ENCODE data around the gene FTCD.
"Not testable (repeated sequence)": the region's sequence is repeated elsewhere in the genome, so short reads cannot be mapped to it uniquely, and the experiment has no call there.

FTCD gene

DNA sequence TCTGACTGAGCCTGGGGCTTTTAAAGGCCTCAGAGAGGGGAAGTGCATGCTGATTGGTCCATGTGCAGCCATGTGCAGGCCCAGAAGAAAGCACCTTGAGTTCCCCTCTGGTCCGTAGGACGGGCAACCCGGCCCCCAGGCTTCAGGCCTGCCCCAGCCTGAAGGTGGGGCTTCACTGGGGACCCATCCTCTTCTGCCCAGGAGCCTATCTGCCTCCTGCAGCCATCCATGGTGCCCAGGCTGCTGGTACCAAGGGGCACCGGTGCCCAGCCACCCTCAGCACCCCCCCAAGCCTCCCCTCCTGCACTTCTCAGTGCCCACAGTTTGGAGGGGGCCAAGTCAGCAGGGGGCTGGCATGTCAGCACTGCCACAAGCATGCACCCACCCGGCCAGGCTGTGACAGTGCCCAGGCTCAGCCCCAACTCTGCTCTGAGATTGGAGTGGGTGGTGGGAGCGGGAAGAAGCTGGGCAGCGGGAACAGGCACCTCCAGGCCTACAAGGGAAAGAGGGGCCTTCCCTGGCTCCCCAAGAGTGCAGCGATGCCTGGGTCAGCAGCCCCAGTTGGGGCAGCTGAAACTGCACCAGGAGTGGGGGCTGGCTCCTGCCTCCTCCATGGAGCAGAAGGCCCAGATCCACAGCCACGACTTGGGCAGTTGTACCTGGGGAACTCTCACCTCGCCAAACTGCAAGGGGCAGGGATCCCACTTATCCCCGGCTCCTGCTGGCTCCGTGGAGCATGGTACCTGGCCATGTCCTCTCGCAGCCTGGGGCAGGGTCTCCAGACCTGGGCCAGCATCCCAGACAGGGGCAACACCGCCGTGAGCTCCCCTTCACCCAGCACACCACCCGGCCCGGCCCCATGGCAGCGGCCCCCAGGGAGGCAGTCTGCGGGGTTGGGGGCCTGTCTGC is 45.8 kb downstream of the FTCD start:
- no peak for DNase-seq

DNA sequence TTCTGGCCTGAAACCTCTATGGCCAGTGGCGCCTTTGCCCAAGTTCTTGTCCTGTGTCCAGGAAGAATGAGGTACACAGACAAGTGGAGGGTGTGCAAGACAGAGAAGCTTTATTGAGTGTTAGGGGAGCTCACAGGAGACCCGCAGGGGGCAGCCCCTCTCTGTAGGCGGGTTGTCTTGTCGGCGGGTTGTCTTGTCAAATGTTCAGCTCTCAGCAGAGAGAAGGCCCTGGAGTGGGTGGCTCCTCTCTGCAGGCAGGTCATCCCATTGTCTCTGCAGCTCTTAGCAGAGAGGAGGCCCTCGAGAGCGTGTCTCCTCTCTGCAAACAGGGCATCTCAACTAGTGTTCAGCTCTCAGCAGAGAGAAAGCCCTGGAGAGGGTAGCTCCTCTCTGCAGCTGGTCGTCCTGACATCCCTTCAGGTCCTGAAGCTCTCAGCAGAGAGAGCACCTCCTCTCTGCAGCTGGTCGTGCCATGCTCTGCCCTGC is 46.5 kb downstream of the FTCD start:
- DNase-seq, result no peak

DNA sequence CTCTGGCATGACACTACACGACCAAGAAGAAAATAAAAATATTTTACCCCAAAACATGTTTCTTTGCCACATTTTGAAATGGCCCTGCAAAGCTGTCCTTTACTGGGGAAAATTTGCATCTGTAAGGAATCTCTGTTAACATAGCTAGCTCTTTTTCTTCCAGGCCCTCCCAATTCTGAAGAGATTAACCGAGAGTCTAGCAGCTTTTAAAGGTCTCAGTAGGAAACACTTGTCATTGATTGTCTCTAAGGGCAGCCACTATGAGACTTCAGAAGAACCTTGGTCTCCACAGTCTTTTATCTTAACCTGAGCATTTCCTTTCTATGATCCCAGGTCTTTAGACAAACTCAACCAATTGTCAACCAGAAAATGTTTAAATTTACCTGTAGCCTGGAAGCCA is 48.0 kb downstream of the FTCD start:
- not testable (repeated sequence) for DNase-seq

GRCh38 chr21:46104104-46104503 is 51.3 kb downstream of the FTCD start:
- DNase-seq, result no peak

GRCh38 chr21:46100906-46101305 is 54.5 kb downstream of the FTCD start:
- DNase-seq, result no peak

- peak; percentile 86 for DNase-seq
These were observed 55.0 kb downstream of the FTCD start for GRCh38 chr21:46100426-46100825.

DNA sequence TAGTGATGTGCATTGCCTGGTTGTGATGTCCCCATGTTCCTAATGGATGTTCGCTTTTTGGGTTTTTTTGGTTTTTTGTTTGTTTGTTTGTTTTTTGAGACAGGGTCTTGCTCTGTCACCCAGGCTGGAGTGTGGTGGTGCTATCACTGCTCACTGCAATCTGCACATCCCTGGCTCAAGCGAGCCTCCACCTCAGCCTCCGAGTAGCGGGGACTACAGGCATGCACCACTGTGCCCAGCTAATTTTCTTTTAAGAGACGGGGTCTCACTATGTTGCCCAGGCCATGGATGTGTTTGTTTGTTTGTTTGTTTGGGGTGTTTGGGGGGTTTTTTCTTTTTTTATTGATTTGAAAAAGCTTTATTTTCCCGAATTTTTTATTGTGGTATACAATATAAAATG is 55.4 kb downstream of the FTCD start:
- DNase-seq, result no peak

DNA sequence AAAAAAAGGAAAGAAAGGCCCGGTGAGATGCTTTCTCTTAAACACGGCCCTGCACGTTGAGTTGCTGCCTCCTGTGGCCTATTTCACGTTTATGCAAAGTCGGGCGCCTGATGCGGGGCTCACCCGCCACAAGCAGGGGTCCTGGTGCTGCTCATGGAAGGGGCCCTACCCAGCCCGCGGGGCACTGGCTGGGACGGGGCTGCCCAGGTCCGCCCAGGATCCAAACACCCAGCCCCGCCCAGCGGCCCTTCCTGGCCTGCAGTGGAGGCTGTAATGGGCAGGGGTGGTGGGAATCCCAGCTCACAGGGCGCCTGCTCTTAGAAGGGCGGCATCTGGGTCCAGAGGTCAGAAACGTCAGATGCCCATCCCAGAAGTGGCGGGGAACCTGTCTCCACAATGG is 55.9 kb downstream of the FTCD start:
- DNase-seq, result peak; percentile 49

GRCh38 chr21:46098303-46099141 is 56.9 kb downstream of the FTCD start:
- DNase-seq, result peak; percentile 59

DNA sequence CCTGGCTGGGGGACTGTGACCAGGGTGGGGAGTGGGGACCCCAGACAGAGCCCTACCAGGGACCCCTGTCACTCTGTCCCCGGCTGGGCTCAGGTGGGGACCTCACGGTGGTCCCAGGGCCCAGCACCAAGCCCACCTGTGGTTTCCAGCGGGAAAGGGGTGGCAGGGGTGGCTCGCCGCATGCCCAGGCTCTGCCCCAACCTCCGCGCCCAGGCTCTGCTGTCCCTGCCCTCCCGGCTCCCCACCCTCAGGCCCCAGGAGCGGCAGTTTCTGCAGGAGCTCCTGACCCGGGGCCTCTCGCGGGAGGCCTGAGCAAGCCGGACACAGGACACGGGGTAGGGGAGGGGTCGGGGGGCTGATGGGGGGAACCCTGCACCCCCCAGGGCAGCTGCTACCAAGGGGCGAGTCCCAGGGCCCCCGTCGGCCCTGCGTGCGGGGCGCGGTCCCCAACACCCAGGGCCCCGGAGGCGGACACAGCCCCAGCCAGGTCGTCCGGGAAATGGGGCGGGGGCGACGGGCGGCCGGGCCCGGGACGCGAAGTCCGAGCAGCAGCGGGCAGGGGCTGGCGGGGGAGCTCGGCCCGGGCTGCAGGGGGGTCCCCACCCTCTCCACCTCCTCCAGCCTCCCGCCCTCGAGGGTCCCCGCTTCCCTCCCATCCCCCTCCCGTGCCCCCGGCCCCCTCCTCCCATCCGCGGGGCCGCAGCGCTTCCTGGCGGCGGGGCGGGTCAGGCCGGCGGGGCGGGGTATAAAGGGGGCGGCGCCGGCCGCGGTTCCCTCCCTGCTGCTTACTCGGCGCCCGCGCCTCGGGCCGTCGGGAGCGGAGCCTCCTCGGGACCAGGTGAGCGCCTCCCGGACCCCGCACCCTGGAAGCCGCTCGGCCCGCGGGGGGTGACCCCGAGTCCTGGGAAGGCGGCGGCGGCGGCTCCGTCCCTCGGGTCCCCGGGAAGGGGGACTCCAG is 57.8 kb downstream of the FTCD start, which contains the start of gene COL6A2:
Gene COL6A2 (plus strand): TSS at position 777 of the 958 bp plus-strand sequence.
- DNase-seq, result peak; percentile 80

- DNase-seq, result no peak
These were observed 58.6 kb downstream of the FTCD start for GRCh38 chr21:46096596-46097335.

GRCh38 chr21:46095814-46096595 is 59.4 kb downstream of the FTCD start:
- no peak for DNase-seq

GRCh38 chr21:46095083-46095719 is 60.2 kb downstream of the FTCD start:
- no peak for DNase-seq

DNA sequence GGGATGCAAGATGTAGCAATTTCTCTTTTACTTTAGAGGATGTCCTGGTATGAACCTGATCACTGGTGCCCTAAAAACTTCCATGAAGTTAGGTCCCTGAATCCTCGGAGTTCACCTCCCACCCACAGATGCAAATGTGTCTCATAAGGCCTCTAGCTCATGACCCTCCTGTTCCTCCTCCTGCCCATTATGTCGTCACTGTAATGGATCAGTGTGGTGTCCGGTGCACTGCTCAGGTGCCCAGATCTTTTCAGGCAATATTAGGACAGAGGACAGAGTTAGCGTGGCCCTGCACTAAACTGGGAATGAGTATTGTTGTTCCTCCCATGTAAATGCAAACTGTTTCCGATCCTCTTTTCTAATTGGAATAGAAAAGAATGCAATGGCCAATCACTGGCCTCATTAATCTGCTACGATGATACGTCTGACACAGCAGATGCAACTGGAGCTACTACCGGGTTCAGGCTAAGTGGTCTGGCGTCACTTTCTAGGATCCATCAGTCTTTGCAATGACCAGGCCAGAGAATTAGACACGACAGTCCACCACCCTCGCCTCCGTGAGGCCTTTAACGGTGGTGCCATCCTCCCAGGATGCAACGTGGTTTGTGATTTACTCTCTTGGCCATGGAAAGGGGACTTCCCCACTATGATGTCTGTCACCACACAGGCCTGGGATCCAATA is 60.8 kb downstream of the FTCD start:
- no peak for DNase-seq

GRCh38 chr21:46093668-46094400 is 61.5 kb downstream of the FTCD start:
- DNase-seq, result no peak

DNA sequence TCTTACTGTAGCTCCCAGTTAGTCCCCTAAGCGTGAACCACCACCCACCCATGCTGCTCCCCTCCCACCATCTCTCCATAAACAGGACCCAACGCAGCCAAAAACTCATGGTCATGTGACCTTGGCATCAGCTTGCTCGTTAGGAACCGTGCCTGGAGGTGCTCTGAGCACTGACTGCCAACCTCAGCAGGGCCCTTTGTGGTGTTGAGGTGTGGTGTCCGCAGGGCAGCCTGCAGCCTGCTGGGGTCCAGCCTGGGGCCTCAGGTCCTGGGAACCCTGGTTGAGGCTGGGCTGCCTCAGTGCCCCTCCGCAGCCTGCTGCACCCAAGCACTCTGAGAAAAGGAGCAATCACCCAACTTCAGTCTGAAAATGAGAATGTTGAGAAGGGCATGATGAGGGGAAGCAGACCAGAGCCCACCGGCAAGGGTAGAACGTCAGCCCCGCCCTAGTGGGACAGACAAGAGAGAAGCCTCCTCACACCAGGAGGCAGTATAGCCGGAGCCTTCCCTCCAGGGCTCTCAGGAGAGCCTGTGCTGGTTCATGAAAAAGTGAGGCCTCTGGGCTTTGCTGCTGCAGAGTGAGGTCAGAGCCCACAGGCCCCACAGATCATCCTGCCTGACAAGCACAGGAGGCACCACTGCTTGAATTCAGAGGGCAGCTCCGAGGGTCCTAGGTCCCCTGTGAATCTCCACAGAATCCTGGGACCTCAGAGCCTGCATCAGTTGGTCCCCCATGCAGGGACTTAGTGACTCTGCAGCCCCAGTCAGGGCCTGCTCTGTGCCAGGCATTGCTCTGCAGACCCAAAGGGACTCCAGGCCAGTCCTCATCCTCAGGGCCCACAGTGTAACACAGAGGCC is 62.3 kb downstream of the FTCD start:
- peak; percentile 53 for DNase-seq

DNA sequence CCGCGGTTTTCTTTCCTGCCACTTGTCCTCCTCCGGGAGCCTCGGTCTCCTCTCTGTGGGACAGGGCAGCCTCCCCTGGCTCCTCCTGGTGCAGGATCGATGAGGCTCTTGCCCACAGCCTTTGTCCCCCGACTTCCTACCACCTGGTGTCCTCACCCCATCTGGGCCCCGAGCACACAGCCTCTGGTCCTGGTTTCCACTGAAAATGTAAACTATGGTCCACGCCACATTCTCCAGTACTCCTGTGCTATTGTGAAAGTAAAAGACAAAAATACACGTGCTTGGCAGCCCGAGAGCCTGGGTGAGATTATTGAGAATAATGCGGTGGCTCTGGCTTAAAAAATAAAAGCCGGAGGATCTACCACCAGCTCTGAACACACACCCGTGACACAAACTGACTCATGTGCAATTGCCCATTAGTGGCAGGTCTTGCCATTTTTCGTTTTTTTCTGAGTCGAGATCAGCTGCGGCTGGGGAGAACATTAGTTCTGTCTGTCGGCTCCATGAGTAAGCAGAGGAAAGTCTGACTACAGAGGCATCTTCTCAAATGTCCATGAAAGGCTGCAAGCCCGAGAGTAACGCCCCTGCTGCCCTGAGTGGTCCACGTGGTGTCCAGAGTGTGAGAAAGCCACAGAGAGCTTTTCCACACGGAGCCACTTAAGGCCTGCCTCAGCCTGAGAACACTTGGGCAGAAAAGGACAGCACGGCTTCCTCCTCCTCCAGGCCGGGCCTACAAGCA is 63.2 kb downstream of the FTCD start:
- peak; percentile 97 for DNase-seq
